ENCODE measurements around the gene CEP131.
A peak's percentile ranks its signal among the peaks of the same experiment; 100 is the strongest.

CEP131 gene

DNA sequence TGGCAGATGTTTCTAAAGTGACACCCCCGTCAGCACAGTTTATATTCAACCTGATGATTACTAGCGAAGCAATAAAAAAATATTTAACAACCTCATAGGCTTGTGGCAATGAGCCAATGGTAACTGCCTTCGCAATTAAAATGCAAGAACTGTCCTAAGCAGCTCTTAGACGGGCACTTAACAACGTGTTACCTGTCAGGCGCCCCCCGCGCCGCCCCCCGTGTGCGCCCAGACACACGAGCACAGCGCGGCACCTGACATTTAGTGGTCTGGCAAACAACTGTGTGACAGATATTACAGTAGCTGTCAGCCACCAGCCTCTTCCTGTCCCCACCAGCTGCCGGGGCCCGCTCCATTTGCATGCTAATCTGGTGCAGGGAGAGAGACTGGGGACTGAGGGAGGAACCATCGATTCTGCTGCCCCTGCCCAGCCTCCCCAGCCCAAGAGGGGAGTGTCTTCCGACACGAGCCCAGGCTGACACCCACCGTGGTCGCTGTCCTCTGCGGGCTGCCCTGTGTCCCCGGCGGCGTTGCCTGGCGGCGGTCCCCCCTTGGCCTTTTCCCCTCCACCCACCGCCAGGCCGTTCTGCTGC, 29.0 kb upstream of the CEP131 start:
- DNase-seq (ENCODE audit: low read depth): no peak

DNA sequence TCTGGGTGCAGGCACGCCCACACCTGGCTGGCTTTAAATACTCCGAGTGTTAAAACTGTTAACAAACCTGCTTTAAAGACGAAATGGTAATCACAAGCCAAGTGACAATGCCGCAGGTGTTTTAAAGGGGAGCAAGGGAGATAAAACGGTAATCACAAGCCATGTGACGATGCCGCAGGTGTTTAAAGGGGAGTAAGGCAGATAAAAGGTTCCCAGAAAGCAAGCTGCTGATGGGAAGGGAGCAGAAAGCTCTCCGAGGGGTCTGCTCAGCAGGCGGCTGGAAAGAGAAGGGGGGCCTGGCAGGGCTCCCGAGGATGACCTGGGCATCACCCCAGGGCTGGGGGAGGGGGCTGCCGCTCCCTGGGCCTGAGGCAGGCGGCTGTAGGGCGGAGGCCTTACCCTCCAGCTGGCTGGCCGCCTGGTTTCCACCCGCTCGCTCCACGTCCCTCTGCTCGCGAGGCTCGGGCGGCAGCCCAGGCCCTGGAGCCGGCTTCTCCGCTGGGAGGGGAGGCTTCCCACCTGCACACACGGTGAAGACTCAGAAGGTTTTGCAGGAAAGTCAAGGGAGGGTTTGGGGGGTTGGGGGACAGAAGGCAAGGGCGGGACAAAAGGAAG, 28.4 kb upstream of the CEP131 start:
- DNase-seq (ENCODE audit: low read depth): no peak

DNA sequence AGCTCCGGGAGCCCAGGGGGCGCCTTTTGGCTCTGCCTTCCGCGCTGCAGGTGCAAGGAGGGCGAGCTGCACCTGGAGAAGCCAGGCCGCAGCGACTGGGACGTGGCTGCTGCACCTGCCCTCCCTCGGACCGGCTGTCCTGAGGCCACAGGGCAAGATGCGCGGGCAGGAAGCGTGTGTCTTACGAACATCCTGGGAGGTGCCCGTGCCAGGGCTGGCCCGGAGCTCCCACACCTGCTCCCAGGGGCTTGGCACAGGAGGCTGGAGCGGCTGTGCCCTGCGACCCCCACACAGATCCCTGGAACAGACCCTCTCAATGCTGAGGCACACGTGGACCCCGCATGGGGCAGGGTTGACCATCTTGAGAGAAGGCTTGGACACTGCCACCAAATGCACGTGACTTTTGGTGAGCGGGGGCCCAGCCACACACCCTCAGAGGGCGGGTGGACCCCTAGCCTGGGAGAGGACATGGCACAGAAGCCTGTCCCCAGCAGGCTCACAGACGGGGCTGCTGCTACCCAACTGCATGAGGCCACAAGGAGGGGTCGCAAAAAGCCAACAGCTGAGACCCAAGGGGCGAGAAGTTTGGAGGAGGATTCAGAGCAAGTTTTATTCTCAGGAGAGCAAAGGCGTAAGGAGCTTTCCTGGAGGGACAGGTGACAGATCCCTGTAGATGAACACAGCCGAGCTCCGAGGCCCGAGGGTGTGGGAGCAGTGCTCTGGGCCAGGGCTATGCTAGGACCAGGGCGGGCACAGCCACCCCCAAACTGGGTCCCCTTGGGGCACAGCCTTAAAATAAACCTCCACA, 27.7 kb upstream of the CEP131 start:
- no peak for DNase-seq (ENCODE audit: low read depth)

DNA sequence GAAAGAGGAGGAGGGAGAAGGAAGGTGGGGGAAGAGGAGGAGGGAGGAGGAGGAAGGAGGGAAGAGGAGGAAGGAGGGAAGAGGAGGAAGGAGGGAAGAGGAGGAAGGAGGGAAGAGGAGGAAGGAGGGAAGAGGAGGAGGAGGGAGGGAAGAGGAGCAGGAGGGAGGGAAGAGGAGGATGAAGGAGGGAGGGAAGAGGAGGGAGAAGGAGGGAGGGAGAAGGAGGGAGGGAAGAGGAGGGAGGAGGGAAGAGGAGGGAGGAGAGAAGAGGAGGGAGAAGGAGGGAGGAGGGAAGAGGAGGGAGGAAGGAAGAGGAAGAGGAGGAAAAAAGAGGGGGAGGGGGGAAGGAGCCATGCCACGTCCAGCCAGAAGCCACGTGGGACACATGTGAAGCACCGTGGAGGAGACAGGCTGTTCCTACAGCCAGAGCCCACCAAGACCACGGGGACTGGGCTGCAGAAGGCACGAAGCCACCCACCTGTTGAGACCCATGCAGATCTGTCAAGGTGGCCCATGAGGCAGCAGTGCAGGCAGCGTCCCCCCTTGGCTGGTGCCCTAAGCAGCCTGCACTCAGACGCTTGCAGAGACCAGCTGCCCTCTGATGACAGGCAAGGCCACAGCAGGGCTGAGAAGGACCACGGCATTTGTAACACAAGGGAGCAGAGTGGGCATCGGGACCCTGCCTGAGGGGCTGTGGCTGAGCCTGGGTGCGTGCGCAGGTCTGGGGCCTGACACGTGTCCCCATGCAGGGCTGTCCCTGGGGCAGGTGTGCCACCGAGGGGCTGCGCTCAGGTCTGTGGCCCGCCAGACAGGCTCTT, 26.7 kb upstream of the CEP131 start:
- no peak for DNase-seq (ENCODE audit: low read depth)

DNA sequence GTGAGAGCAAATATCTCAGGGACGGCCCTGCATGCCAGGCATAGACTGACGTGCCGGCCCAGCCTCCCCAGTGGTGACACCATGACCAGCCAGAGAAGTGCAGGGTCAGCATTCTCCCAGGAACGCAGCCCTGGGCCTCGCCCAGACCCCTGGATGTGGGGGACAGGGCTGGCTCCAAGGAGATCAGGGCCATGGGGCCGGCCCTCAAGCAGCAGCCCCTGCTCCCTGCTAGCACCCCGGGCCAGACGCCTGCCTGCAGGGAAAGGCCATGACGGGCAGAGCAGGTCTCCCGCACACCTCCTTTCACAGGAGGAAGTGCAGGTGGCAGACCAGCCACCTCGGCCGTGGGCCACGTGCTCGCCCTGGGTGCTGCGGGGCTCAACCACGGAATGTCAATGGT, 25.9 kb upstream of the CEP131 start:
- no peak for DNase-seq (ENCODE audit: low read depth)

DNA sequence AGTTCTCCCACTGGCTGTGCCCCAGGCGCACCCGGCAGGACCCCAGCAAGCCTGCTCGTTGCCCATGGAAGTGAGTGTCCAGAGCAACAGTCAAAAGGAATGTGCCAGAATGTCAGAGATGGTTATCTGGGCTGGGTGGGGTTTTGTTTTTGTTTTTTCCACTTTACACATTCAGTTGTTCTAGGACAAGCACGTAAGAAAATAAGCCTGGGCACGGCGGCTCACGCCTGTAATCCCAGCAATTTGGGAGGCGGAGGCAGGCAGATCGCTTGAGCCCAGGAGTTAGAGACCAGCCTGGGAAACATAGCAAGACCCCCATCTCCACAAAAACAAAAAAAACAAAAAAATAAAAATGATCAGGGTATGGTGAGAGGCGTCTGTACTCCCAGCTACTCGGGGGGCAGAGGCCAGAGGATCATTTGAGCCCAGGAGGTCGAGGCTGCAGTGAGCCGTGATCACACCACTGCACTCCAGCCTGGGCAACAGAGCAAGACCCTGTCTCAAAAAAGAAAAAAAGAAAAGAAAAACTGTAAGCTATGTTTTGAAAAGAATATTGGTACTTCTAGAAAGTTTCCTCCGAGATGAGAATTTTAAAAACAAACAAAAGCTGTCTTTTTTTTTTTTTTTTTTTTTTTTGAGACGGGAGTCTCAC, 24.7 kb upstream of the CEP131 start:
- no peak for DNase-seq (ENCODE audit: low read depth)

DNA sequence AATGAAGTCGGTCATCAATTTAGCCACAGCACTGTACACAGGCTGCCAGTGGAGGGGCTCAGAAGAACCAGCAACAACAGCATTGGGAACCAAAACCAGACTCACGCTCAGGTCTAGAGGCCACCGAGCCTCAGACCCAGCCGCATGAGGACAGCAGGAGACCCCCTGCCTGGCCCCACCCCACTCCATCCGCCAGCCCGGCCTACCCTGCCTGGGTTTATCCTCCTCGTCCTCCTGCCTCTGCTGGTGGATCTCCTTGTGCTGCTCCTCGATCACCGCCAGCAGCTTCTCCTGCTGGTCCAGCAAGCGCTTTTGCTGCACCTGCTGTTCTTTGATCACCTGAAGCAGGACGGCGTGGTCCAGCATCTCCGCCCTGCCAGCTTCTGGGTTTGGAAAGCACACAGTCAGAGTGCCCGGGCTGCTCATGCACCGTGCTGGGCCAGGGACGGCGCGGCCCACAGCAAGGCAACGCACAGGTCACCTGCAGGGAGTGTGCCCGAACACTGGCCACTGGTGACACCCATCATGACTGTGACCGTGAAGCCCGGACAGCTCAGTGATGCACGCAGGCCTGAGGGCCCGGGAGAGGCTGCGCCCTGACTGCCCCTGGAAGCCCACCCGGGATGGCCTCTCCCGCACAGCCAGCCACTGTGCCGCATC, 24.0 kb upstream of the CEP131 start:
- DNase-seq (ENCODE audit: low read depth): no peak

DNA sequence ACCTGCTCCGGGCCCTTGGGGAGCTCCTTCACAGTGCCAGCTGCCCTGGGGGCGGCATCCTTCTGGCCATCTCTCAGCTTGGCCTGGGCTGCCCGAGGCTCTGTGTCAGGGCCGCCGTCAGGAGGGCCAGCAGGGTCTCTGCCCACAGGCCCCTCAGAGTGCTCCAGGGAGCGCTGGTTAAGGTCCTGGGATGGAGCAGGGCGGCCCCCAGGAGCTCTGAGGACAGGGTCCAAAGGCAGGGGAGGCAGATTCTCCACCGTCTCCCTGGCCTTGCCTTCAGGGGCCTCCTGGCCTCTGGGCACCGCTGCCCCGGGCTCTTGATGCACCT, 23.5 kb upstream of the CEP131 start:
- no peak for DNase-seq (ENCODE audit: low read depth)

DNA sequence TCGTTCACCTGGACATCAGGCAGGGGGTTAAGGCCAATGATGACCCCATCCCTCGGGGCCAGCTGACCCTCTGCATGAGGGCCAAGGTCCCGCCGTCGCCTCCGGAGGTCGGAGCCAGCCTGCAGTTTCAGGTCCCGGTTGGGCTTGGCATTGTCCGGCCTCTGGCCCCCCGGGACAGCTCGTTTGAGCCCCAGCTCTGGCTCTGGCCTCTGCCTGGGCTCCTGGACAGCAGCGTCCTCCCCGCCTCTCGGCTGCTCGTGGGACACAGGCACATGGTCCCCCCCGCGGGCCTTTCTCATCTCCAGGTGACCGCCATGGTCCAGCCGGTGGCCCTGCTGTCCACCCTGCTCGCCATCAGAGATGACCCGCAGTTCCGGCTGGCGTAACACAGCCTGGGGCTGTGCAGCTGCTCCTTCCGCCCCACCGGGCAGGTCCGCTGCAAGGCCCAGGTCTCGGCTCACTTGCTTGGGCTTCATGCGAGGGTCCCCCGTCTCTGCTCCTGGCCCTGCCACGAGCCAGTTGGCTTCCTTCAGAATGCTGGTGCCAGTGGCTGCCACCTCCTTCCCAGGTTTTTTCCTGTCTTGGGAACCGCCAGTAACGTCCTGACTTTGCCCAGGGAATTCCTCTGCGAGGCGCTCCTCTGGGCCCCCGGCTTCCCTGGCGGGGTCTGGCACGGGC, 23.0 kb upstream of the CEP131 start:
- DNase-seq (ENCODE audit: low read depth): no peak

DNA sequence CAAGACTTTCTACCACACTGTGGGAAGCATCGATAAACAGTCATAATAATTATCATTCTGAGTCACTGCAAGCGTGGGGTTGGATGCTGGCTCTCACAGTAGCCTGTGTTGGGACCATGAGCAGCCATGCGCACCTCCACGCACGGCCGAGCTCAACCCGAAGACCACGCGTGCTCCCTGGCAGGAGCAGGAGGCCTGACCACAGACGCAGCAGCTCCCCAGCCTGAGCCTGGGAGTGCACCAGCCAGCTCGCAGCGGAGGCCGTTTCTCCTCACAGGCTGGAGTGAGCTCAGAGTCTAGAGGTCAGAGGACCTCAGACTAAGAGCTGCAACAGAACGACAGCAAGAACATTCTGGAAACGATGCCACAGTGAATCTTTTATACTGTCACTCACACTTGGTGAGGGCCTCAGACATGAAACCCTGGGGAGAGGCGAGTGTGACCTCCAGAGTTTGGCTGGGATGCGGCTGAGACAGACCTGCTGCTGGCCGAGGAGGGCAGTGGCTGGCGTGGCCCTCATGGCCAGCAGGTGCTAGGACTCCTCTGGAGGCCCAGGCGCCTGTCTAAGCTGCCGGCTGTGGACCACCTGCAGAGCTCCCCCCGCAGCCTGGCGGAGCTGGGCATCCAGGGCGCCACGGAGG, 22.4 kb upstream of the CEP131 start:
- peak; percentile 27 for DNase-seq (ENCODE audit: low read depth)

DNA sequence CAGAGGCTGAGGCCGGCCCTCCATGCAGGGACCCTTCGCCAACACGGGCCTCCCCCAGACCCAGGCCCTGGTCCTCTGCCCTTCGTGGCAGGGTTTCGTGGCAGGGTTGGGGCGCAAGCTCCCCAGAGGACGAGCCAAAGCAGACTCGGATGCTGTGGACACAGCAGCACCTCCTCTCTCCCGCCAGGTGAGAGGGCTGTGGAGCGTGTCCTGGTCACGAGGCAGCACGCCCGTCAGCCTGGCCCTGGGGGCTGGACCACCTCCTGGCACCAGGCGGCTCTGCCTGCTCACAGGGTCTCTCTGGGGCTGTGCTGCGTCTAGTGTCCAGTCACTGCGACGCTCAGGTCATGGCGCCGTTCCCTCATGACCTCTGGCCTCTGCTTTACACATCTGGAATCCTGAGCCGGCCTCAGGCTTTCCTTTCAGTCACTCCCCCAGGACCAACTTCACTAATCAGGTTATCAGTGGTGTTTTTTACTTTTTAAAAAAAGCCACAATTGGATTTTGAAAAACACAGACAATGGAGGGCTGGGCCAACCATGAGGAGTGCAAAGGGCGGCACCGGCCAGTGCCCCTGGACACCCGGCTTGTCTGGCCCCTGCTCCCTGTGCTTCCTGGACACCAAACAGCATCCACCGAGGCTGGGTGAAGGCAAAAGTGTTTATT, 21.7 kb upstream of the CEP131 start:
- DNase-seq (ENCODE audit: low read depth): no peak

DNA sequence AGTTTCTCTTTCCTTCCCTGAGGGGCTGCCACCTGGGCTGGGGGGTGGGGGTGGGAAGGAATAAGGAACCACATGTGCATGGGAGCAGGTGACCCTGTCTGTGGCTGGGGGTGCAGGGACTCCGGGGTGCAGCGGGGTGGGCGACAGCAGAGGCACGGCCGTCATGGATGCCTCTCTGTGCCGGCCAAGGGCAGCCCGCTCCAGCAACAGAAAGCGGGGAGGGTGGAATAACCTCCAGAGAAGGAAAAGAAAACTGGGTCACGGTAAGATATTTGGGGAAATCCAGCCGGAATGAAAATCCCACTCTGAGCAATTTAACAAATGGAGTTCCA, 20.5 kb upstream of the CEP131 start:
- DNase-seq (ENCODE audit: low read depth): no peak

DNA sequence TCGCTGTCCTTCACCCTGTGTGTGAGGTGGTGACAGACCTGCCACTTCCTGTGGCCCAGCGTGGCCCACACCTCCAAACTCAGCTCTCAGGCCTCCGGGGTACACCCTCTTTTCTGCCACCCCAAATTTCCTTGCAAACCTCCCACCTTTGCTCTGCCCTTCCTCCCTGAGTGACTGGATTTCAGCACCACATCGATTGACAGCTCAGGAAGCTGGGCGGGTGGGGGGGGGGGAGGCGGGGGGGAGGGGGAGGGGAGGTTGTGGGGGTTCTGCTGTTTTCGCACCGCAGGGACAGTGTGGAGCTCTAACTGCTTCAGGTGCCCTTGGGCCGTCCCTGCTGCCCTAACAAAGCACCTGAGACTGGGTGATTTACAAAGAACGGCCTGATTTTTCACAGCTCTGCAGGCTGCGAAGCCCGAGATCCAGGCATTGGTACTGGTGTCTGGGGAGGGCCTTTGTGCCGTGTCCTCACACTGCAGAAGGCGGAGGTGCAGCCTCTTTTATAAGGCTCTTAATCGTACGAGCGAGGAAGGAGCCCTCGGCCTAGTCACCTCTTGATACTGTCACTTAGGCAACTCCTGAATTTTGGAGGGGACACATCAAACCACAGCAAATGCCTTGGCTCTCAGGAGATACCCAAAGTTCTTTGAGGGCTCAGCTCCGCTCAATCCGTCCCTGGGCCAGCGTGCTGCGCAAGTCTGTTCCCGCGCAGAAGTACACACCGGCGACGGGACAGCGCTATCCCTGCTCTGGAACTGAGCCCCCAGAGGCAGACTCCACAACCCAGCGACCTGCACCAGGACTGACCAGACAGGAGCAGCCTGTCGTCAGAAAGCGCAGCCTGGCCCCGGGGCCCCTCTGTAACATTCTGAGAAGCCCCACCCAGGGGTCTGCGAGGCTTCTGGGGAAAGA, 19.9 kb upstream of the CEP131 start:
- DNase-seq (ENCODE audit: low read depth): no peak

DNA sequence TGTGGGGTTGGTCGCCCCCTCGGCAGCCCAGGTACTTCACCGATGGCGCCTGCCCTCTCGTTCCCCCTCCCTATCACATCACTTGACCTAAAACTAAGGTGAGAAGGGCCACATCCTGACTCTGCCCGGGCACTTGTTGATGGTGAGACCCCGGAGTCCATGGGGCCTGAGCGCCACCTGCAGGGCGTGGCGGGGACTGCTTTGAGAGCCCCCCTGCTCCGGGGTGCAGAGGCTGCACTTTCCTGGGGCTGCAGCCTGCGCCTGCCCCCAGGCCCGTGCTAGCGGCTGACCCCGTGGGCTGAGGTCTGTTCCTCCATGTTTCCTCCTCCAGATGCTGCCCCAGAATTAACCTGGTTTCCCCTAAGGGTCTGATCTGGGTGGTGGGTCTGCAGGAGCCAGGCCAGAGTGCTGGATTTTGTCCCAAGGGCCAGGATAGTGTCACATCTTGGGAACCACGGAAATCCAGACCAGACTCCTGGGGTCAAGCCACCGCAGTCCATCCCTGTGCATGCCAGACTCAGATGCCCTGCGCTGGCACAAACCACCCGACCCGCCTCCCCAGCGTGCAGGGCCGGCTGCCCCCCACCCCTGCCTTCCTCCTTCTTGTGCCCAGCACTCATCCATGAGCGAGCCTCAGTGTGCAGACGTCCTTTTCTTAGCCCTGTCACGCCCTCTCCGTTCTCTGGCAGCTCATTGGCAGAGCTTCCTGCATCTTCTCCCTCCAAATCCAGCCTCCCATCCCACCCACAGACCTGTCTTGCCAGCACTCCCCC, 19.1 kb upstream of the CEP131 start:
- DNase-seq (ENCODE audit: low read depth): peak; percentile 24

DNA sequence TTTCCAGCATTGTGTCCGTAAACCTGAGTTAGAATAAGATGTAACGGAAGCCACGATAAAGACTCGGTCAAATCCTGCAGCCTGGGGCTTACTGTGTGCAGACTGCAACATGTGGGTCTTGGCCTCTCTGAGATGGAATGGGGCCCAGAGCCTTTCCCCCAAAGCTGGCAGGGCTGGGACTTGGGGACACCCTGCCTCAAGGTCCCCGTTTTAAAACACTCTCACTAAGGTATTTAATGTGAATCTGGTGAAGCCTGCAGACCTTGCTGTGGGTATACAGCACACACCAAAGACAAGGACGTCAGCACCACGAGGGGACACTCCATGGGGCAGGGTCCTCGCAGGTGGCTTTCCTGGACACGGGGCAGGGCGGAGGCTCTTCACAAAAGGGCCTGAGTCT, 18.4 kb upstream of the CEP131 start:
- DNase-seq (ENCODE audit: low read depth): no peak

DNA sequence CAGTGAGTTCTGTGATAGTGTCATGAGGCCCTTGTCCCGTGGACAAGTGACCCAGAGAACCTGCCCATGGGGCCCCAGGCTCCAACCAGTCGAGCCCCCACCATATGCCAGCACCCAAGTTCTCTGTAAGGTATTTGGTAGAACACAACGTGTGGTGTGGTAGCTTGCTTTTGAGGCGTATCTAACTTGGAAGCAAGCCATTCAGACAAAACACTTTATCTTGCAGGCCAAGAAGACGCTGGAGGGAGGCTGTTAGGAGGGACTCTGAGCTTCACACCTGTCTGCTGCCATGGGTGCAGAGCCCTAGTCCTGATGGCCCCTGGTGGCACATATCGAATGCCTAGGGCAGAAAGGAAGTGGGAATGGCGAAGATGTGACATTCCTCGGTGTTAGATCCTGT, 18.0 kb upstream of the CEP131 start:
- no peak for DNase-seq (ENCODE audit: low read depth)

DNA sequence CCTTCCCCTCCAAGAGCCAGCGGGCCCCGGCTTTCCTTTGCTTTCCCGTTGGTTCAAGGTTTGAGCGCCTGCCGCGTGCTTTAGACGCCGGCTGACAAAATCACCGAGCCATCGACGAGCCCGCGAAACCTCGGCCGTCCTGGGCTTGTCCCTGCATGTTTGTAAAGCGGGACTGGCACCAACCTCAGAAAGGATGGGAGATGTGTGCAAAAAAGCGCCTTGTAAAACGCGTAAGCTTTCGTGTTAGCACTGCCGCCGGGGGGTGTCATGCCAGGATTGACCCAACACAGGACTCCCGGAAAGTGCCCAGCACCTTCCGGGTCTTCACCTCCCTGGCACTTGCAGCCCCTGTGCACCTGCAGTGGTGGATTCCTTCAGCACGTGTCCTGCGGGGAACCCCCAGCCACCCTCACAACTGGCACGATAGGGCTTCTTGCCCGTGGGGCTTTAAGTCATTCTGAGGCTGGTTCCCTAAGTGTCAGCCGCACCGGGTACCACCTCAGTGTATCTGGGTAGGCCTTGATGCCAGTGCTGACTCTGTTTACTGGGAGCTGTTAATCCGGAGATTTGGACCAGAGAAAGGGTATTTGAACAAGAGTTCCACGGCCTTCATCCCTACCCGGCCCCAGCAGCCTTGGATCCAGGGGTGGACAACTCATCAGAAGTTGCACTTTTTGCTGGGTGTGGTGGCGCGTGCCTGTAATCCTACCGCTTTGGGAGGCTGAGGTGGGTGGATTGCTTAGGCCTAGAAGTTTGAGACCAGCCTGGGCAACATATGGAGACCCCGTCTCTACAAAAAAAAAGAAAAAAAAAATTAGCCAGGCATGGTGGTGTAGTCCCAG, 17.2 kb upstream of the CEP131 start:
- DNase-seq (ENCODE audit: low read depth): no peak

All from amniotic epithelial cell (primary cell).